Aortic smooth muscle cell (primary cell): ENCODE data around the gene MRPL22. TPM values are rescaled to one million over a fixed set of nuclear protein-coding genes. Genes with fewer than 3 reads are reported as not detected.

Source experiments
- total RNA-seq: library from RNA; depleted of rRNA; stranded (reverse); fragments of >200 nt; gene quantifications from 2 replicates; pipeline ENCODE4 v1.2.3, GENCODE V29; 2014

The MRPL22 gene
- total RNA-seq: 22.0 and 25.5 TPM in 2 replicates

DNA sequence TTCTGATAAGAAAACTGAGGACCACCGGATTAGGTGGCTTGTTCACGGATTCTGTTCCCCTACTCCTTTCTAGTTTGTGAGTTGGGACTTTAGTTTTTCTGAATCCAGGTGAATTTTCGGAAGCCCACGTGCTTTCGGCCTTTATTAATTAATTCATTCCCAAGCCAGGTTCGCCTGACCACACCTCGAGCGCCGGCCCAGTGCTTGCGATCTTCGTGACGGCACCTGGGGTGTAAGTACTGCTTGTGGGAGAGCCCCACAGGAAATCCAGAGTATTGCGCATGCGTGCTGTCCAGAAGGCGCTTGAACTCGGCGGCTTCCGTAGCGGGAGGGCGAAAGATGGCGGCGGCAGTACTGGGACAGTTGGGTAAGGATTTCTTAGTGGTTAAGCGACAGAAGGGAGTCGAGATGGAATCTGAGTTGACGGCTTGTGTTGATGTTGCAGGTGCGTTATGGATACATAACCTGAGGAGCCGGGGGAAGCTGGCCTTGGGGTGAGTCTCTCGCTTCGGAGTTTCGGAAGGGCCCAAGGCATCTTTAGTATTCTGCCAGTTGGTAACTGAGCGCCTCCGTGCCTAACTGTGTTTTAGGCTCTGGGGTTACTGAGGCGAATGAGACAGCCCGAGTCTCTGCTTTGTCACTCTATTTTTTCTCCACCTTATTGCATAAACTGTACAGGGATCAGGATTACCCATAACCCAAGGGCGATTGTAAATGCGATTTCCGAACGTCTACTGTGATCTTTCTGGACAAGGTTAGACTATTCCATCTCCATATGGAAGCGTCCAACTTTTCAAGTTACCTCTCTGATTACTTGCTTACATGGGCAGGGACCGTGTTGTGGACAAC, at the start of gene MRPL22:
Gene MRPL22 (plus strand): TSS at position 302 of the 849 bp plus-strand sequence. CDS start 38 bp downstream, at position 340.

DNA sequence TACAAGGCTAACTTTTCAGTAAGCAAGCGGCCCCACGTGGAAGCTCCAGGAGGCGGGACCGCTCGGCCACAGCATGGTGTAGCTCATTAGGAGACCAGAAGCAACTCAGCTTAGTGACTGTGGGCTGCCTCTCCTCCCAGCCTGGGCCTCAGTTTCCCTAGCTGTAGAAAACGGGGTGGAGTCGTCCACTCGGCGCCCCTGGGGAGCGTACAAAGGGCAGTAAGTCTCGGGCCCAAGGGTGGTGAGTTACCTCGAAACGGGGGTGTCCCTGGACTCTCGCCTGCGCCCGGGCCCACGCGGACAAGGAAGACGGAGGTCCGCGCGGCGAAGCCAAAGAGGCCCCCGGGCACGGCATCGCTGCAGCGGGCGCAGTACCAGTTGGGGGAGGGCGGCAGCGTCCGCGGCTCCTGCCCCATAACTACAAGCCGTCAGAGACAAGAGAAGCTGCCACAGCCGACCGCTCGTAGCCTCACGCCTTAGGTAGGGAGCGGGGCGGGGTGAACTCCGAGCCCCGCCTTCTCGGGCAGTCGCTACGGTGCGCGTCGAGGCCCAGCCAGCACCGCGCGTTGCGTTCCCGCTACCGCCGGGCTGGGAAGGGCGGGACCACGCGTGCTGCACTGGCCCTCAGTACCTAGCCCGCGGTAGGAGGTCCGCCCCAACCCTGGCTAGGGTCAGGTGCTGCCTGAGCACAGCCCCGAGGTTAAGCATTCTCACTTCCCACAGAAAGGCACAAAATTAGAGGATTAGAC, 3.0 kb upstream of the MRPL22 start, which contains the start of gene GEMIN5:
Gene GEMIN5 (minus strand): TSS at position 494 of the 749 bp plus-strand sequence. CDS start 78 bp downstream, at position 416.

GRCh38 chr5:155013526-155013925, 72.7 kb downstream of the MRPL22 start, which contains the start of gene KIF4B:
Gene KIF4B, plus strand, starts transcription at chr5:155013755. Its CDS starts 105 bp downstream, at chr5:155013860.

Other genes with a start within 250 kb of the MRPL22 start
- gene LARP1, start 185.7 kb upstream of the MRPL22 start, total RNA-seq: 44.7 and 46.1 TPM in 2 replicates
- gene FAXDC2, start 90.5 kb upstream of the MRPL22 start, total RNA-seq: 9.0 and 13.6 TPM in 2 replicates
- 40.4 and 44.2 TPM in 2 replicates for gene CNOT8, start 82.4 kb upstream of the MRPL22 start, total RNA-seq
- 10.8 and 12.4 TPM in 2 replicates for gene GEMIN5, start 2.9 kb upstream of the MRPL22 start, total RNA-seq
- under 0.01 TPM in 1 of 2 replicates, not detected in the other for gene KIF4B, start 72.7 kb downstream of the MRPL22 start, total RNA-seq